ENCODE results near the gene HIVEP1.

The HIVEP1 gene

DNA sequence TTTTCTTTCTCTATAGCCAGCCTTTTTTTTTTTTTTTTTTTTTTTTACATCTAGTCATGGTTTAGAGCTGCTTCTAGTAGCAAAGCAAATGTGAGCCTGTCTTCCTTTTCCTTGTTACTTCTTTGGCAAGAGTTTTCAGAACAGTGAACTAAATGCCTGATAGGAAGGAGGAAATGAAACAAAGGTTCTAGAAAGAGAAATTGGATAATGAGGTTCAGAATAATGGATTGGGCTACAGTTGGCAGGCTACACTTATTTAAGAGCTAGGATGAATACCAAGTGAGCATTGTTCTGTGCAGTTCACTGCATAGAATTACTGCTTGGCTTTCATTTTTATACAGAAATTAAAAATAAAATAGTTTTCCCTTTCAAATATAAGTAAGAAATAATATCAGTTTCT lies 78.6 kb downstream of the HIVEP1 start:
- no peak for TF ChIP-seq ZFX (IDR thresholded peaks at IDR 0.05; ENCODE audit: borderline replicate concordance)
- TF ChIP-seq, protein P1, sequence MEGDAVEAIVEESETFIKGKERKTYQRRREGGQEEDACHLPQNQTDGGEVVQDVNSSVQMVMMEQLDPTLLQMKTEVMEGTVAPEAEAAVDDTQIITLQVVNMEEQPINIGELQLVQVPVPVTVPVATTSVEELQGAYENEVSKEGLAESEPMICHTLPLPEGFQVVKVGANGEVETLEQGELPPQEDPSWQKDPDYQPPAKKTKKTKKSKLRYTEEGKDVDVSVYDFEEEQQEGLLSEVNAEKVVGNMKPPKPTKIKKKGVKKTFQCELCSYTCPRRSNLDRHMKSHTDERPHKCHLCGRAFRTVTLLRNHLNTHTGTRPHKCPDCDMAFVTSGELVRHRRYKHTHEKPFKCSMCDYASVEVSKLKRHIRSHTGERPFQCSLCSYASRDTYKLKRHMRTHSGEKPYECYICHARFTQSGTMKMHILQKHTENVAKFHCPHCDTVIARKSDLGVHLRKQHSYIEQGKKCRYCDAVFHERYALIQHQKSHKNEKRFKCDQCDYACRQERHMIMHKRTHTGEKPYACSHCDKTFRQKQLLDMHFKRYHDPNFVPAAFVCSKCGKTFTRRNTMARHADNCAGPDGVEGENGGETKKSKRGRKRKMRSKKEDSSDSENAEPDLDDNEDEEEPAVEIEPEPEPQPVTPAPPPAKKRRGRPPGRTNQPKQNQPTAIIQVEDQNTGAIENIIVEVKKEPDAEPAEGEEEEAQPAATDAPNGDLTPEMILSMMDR (IDR thresholded peaks at IDR 0.05) = no peak
- H3K27ac ChIP-seq = no peak overlapping the region

DNA sequence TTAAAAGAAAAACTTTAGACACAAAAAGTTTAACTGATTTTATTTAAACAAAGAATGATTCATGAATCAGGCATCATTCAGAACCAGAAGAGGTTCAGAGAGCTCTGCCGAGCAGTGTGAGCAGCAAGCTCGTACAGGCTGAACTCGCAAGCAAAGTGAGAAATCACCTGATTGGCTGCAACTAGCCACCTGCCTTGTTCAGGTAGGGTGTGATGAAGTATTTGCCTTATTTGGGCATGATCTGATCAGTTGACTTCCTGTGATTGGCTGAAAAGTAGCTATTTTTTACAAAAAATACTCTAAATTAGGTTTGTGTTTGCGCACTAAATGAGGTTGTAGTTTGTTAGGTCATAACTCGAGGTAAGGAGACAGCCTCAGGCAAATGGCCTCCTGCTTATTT lies 80.7 kb downstream of the HIVEP1 start:
- TF ChIP-seq ZFX (IDR thresholded peaks at IDR 0.05; ENCODE audit: borderline replicate concordance) = no peak
- TF ChIP-seq, protein P1 (IDR thresholded peaks at IDR 0.05) = no peak

GRCh38 chr6:12094689-12095088 lies 82.6 kb downstream of the HIVEP1 start:
- H3K27ac ChIP-seq = no peak overlapping the region
- TF ChIP-seq, protein P1 (IDR thresholded peaks at IDR 0.05) = no peak
- no peak for TF ChIP-seq ZFX (IDR thresholded peaks at IDR 0.05; ENCODE audit: borderline replicate concordance)

More for the DNA sequence above, 80.7 kb downstream of the HIVEP1 start:
- H3K27ac ChIP-seq = no peak overlapping the region

DNA sequence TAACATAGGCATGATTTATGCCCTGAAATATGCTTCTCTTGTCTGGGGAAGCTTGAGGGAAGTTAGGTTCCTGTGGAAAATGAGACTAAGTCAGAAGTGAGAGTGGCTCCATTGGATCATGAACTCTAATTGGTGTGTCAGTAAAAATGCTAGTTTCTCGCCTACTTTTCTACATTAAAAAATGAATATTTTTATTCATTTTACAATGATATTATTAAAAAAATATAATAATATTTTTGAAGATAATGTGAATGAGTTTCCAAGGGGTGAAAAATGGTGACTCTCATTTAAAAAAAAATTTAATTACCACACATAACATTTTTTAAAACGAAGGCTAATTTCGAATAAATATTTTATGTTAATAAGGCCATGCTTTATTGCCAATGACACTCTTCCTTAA lies 84.2 kb downstream of the HIVEP1 start:
- TF ChIP-seq ZFX (IDR thresholded peaks at IDR 0.05; ENCODE audit: borderline replicate concordance) = no peak
- TF ChIP-seq, protein P1 (IDR thresholded peaks at IDR 0.05) = no peak
- no peak overlapping the region for H3K27ac ChIP-seq

DNA sequence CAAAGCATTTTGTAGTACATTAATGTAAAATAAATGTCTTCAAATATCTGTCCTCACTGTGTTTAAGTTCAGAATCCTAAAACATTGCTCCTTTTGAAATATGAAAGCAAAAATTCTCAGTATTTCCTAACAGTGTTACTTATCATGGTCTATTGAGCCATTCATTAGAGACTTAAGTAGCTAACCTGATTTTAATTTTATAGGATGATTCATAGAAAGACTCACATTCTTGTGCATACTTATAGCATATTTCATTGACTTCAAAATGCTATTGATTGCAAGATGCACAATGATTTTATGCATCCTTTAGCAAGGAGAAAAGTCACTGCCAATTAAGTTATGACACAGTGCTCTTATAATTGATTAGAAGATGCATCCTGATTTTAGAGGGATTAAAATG lies 85.7 kb downstream of the HIVEP1 start:
- no peak overlapping the region for H3K27ac ChIP-seq
- TF ChIP-seq, protein P1 (IDR thresholded peaks at IDR 0.05) = no peak
- TF ChIP-seq ZFX (IDR thresholded peaks at IDR 0.05; ENCODE audit: borderline replicate concordance) = no peak

DNA sequence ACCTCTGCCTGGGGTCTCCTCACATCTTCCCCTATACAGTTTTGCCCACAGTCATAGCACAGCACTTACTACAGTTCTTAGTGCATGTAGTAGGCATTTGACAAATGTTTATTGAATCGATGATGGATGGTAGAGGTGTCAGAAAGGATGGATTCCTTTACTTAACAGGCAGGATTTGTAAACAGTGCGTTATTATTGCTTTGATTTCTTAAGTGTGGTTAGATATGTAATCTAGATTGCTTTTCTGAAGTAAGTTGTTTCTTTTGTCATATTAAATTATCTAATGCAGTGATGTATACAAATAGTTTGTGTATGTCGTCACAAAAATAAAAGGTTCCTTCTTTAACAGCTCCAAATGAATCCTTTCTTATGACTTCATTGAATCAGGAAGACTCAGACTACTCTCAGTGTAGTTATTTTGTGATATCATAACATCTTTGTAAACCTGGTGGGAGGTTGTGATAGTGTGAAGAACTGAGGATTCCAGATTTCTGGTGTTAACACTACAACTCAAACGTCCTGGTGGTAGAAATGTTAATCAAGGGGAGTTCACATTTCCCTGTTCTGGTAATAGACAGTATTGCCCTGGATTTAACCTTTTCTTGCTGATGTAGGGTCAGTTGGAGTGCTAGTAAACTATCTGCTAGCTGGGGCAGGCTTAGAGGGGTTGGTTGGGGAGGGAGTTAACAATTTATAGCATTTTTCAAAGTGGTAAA lies 87.7 kb downstream of the HIVEP1 start:
- TF ChIP-seq, protein P1 (IDR thresholded peaks at IDR 0.05) = no peak
- no peak for TF ChIP-seq ZFX (IDR thresholded peaks at IDR 0.05; ENCODE audit: borderline replicate concordance)

DNA sequence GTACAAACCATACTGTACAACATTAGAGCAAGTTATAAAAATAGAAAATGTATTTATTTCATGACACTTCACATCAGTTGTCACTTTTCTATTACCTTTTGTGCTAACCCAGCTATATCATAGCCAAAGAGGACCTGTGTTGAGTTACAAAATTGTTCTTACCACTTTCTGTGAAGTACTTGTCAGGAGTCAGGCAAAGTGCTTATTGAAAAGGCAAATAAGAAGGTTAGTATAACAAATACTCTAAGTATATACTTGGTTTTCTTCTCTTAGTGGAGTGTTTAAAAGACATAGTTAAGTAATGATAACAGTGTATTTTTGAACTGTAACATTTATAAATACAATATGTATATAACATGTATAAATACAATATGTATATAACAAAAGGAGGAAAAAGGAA lies 88.9 kb downstream of the HIVEP1 start:
- H3K27ac ChIP-seq = no peak overlapping the region

More for the DNA sequence above, 87.7 kb downstream of the HIVEP1 start:
- no peak overlapping the region for H3K27ac ChIP-seq

More for the DNA sequence above, 88.9 kb downstream of the HIVEP1 start:
- TF ChIP-seq, protein P1 (IDR thresholded peaks at IDR 0.05) = no peak
- TF ChIP-seq ZFX (IDR thresholded peaks at IDR 0.05; ENCODE audit: borderline replicate concordance) = no peak
